Effector CD8-positive, alpha-beta T cell (primary cell): Measurements from ENCODE around the gene COX10.
A peak's percentile ranks its signal among the peaks of the same experiment; 100 is the strongest.
"Not testable (repeated sequence)": the region's sequence is repeated elsewhere in the genome, so short reads cannot be mapped to it uniquely, and the experiment has no call there.

Experiments
- DNase-seq: peaks from one replicate; lab custom pipeline; 2025; lab: John Stamatoyannopoulos, UW

The COX10 gene

DNA sequence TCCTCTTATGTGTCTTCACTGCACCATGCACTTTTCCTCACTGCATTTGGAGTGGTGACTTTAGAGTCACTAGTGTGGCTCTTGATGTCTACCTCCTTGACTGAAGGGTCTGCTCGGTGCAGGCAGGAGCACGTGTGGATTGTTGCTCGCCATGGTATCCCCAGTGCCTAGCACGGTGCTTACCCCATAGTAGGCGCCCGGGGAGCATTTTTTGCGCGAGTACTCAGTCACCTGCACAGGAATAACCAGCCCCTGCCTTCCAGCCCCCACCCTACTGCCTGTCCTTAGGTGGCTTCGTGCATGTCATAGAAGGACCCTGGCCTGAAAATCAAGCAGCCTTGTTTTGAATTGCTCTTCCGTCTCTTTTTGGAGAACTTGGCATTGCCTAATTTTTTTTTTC is 136.1 kb downstream of the COX10 start:
- no peak for DNase-seq

DNA sequence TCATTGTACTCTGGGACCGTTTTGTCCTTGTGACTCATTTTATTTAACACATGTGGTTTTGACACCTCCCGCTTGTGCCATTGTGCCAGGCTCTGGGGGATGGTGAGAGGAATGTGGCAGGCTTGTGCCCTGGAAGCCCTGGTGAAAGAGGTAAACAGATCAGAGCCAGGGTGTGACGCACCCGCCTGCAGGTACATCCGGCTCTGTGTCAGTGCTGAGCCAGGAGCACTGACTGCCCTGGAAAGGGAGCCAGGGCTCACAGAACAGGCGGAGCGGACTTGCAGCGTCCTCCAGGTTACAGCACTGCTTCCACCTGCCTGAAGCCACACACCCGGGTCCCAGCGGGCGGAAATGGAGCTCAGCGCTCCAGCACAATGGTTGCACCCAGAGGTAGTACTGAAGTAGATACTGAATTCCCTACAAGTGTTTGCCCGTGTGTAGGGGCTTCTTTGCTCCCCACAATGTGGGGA is 136.7 kb downstream of the COX10 start:
- no peak for DNase-seq

- no peak for DNase-seq
These were observed 137.6 kb downstream of the COX10 start for GRCh38 chr17:14206891-14207290.

DNA sequence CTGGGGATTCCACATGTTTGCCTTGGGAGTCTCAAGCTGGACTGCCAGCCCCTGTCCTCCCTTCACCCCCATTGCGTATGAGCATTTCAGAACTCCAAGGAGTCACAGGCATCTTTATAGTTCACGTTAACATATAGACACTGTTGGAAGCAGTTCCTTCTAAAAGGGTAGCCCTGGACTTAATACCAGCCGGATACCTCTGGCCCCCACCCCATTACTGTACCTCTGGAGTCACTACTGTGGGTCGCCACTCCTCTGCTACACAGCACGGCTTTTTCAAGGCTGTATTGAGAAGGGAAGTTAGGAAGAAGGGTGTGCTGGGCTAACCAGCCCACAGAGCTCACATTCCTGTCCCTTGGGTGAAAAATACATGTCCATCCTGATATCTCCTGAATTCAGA is 138.5 kb downstream of the COX10 start:
- no peak for DNase-seq

- DNase-seq, result no peak
These were observed 139.9 kb downstream of the COX10 start for GRCh38 chr17:14209215-14209614.

GRCh38 chr17:14211246-14211645 is 141.9 kb downstream of the COX10 start:
- no peak for DNase-seq

GRCh38 chr17:14211801-14212200 is 142.5 kb downstream of the COX10 start:
- DNase-seq, result peak; percentile 22

DNA sequence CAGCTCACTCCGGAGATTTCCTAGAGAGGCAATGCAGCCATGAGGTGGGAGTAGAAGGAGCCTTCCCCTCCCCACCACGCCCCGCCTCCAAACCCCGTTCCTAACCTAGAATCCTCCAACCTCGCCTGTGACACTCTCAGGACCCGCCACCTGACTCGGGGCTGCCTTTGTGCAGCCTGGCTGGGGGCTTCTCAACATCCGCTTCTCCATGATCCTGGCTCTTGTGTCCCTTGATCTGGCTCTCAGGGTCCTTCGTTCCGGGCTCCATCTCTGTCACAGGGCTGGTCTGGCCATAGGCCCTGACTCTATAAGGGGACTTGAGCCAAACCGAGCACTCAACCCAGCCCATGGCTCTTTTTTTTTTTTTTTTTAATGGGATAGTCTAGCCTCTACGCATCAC is 143.1 kb downstream of the COX10 start:
- DNase-seq, result no peak

DNA sequence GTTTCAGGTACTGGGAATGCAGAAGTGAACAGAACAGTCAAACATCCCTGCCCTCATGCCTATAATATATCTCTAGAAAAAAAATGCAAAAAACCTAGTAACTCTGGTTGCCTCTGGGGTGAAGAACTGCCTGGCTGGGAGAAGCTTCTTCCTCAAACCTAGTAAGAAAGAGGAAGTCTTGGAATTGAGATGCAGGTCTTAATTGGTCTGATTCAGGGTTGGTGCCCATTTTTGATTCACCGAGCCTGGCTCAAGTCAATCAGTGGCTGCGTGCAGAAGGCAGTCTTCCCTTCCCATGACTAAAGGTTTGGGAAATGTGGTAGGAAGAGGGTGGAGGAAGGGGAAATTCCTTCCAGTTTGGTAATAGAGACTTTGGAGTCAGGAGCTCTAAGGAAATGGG is 145.0 kb downstream of the COX10 start:
- no peak for DNase-seq

- DNase-seq, result no peak
These were observed 153.3 kb downstream of the COX10 start for GRCh38 chr17:14222611-14223010.

DNA sequence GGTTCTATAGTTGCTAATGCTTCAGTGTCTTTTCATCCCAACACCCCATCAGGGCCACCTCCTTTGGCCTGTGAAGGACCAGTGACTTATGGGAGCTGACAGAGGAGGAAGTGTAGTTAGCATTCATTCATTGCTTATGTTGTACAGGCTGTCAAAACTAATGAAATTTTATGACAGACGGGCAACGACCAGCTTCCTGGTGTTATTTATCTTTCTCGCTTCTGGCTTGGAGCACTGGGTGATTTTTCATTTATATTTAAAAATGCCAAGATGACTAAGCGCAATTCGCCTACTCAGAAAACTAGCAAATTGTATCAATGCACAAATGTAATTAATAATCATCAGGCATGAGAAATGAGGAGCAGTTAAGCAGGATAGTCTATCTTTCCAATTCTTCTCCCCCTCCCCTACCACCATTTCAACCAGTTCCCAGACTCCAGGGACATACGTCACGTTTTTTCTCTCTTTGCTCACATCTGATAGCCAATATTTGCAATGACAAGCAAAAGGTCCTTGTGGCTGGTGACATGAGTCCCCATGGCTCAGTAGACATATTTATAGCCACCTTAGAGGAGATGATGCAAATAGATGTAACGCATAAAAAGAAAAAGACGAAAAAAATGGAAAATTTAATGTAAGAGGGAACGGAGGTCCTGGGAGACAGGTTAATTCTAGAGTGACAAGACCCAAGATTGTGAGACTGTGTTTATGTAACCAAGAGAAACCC is 156.1 kb downstream of the COX10 start:
- no peak for DNase-seq

DNA sequence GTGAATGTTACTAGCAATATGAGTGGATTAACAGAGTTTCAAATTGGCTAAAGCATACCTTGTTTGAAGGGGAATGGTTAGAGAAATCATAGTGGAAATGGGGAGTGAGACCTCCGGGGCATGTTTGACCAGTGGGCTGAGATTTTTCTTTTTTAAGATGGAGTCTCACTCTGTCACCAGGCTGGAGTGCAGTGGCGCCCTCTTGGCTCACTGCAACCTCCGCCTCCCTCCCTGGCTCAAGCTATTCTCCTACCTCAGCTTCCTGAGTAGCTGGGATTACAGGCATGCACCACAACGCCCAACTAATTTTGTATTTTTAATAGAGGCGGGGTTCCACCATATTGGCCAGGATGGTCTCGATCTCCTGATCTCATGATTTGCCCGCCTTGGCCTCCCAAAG is 157.7 kb downstream of the COX10 start:
- DNase-seq, result no peak

DNA sequence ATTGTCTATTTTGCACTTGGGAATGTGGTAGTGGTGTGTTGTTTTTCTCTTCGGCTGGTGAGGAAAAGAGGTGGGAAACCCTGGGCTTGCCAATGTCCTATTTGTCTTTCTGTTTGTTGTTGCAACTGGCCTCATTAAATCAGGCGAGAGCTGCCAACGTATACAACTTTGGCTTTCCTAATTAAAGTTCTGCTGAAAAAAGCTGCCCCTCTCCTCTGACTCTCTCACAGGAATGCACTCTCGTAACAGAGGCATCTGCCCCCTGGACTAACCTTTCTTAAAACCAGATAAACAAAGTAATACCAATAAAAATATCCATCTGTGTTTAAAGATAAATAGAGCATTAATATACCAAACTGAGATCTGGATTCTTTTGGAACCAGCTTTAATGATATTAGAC is 159.6 kb downstream of the COX10 start:
- no peak for DNase-seq

DNA sequence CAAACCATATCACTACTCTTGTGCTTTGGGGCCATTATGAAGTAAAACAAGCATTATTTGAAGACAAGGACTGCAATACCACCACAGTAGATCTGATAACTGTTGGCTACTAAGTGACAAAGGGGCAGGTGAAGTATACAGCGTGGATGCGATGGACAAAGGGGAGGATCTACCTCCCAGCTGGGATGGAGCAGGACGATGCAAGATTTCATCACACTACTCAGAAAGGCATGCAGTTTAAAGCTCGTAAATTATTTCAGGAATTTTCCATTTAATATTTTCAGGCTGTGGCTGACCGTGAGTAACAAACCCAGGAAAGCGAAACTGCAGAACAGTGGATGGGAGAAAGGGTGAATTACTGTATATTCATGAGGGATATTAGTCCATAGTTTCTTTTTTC is 161.9 kb downstream of the COX10 start:
- DNase-seq, result not testable (repeated sequence)

DNA sequence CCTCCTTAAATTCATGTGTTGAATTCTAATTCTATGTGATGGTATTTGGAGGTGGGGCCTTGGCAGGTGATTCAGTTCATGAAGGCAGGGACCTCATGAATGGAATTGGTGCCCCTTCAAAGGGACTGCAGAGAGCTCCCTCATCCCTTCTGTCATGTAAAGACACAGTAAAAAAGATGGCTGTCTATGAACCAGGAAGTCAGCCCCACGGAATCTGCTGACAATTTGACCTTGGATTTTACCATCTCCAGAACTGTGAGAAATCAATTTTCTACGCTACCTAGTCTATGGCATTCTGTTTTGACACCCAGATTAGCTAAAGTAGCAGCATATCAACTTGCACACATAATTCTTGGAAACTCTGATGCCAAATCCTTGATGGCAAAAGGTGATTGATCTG is 165.7 kb downstream of the COX10 start:
- DNase-seq, result not testable (repeated sequence)

DNA sequence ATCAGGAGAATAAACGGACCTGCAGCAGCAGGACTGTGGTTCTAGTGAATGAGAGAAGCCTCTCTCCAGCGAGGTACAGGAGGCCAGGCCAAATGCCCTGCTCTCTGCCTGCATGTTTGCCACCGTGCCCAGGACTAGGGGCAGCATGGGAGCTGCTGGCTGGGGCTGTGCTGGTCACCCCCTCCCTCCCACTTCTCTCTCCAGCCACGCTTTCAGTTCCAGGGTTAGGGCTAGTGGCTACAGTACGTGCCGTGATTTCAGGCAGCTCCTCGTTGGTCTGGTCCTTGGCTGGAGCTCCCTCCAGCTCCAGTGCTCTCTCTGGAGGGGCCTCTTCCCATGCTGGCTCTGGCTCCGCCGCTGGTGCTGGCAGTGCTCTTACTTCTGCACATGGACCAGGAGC is 166.7 kb downstream of the COX10 start:
- DNase-seq, result not testable (repeated sequence)

GRCh38 chr17:14236762-14237161 is 167.5 kb downstream of the COX10 start, which contains the start of gene CDRT15:
Gene CDRT15, minus strand, starts transcription at chr17:14236862. Its CDS starts 29 bp downstream, at chr17:14236833.
- DNase-seq, result not testable (repeated sequence)

GRCh38 chr17:14239271-14239670 is 170.0 kb downstream of the COX10 start:
- not testable (repeated sequence) for DNase-seq

DNA sequence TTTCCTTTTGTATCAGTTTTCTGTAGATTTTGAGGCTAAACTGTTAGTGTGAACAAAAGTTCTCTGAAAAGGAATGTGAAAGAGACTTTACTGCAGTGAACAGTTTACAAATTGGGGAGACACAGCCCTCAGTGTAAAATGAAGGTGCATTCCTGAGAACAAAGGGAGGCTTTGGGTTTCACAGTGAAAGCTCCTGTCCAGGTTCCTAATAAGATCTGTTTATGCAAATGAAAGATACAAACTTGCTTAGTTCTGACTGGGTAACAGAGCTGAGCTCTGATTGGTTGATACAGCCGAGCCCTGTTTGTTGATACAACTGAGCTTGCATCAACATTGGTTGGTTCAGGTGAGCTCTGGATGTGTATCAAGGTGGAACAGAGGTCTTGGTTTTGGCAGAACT is 175.7 kb downstream of the COX10 start:
- no peak for DNase-seq

DNA sequence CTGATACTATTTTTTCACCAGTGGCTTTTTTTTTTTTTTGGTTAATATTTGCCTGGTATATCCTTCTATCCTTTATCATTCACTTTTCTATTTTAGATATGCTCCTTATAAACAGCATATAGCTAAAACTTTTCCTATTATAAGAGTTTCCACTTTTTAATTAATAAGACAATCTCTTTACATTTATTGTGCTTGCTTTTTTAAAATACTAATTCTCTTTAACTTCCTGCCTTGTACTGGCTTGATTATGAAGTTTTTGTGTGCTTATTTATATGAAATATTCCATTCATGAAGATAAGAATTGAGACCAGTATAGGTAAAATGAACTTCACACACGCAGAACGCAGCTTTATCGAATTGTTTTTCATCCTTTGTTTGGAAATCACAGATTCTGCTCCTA is 176.3 kb downstream of the COX10 start:
- no peak for DNase-seq
